WTC11 (cell line): ENCODE measurements around the gene MTF1. TPM values are rescaled to one million over a fixed set of nuclear protein-coding genes. Genes with fewer than 3 reads are reported as not detected.

ENCODE experiments used
- AR ChIP-seq: fragments of 250-450 bp; sonication (Bioruptor Pico); IDR thresholded peaks from 2 replicates; pipeline ENCODE4 v1.9.0; 2021; ENCODE audit warnings: mild to moderate bottlenecking
- CREB1 ChIP-seq: sonication (generic); formaldehyde crosslinking; IDR thresholded peaks from 2 replicates; pipeline ENCODE4 v1.8.0; 2023; ENCODE audit warnings: mild to moderate bottlenecking, missing genetic modification reagents
- CREM ChIP-seq: sonication (generic); formaldehyde crosslinking; IDR thresholded peaks from 2 replicates; pipeline ENCODE4 v1.8.1; 2022; ENCODE audit warnings: mild to moderate bottlenecking, missing genetic modification reagents, moderate library complexity
- E2F5 ChIP-seq: sonication (generic); formaldehyde crosslinking; IDR thresholded peaks from 2 replicates; pipeline ENCODE4 v1.8.1; 2022; ENCODE audit warnings: mild to moderate bottlenecking, moderate library complexity, missing genetic modification reagents
- EMX1 ChIP-seq: fragments of 250-450 bp; sonication (Bioruptor Pico); IDR thresholded peaks from 2 replicates; pipeline ENCODE4 v1.8.0; 2021; ENCODE audit warnings: mild to moderate bottlenecking
- FOXK1 ChIP-seq: sonication (generic); formaldehyde crosslinking; IDR thresholded peaks from 2 replicates; pipeline ENCODE4 v1.8.0; 2022; ENCODE audit warnings: mild to moderate bottlenecking, moderate library complexity, missing genetic modification reagents
- FOXP1 ChIP-seq: sonication (generic); formaldehyde crosslinking; IDR thresholded peaks from 2 replicates; pipeline ENCODE4 v1.8.0; 2022; ENCODE audit warnings: missing genetic modification reagents, mild to moderate bottlenecking, moderate library complexity, borderline replicate concordance
- GTF2I ChIP-seq: fragments of 250-450 bp; sonication (Bioruptor Pico); conservative IDR thresholded peaks from 2 replicates; pipeline ENCODE4 v1.4.0; 2021; ENCODE audit warnings: mild to moderate bottlenecking
- IRF2 ChIP-seq: sonication (generic); formaldehyde crosslinking; IDR thresholded peaks from 2 replicates; pipeline ENCODE4 v1.8.0; 2022; ENCODE audit warnings: low read depth, missing genetic modification reagents, borderline replicate concordance
- JAZF1 ChIP-seq: fragments of 250-450 bp; sonication (Bioruptor Pico); IDR thresholded peaks from 2 replicates; pipeline ENCODE4 v1.9.0; 2021; ENCODE audit warnings: moderate library complexity, mild to moderate bottlenecking, inconsistent platforms
- KAT7 ChIP-seq: sonication (generic); formaldehyde crosslinking; IDR thresholded peaks from 2 replicates; pipeline ENCODE4 v1.8.1; 2023; ENCODE audit warnings: missing genetic modification reagents, mild to moderate bottlenecking, borderline replicate concordance
- MXD4 ChIP-seq: fragments of 250-450 bp; sonication (Bioruptor Pico); IDR thresholded peaks from 2 replicates; pipeline ENCODE4 v1.8.0; 2021; ENCODE audit warnings: mild to moderate bottlenecking, moderate library complexity, borderline replicate concordance
- MYBL2 ChIP-seq: sonication (generic); formaldehyde crosslinking; IDR thresholded peaks from 2 replicates; pipeline ENCODE4 v1.8.1; 2023; ENCODE audit warnings: mild to moderate bottlenecking, moderate library complexity, missing genetic modification reagents
- NFYB ChIP-seq: sonication (generic); formaldehyde crosslinking; conservative IDR thresholded peaks from 2 replicates; pipeline ENCODE4 v1.8.0; 2022; ENCODE audit warnings: low read depth, missing genetic modification reagents
- NR1H2 ChIP-seq: sonication (generic); formaldehyde crosslinking; IDR thresholded peaks from 2 replicates; pipeline ENCODE4 v1.9.0; 2021; ENCODE audit warnings: mild to moderate bottlenecking, moderate library complexity, missing genetic modification reagents
- SMAD3 ChIP-seq: sonication (generic); formaldehyde crosslinking; IDR thresholded peaks from 2 replicates; pipeline ENCODE4 v1.8.0; 2022; ENCODE audit warnings: missing genetic modification reagents, mild to moderate bottlenecking, borderline replicate concordance
- ZMAT4 ChIP-seq: fragments of 250-450 bp; sonication (Bioruptor Pico); IDR thresholded peaks from 2 replicates; pipeline ENCODE4 v1.9.0; 2021; ENCODE audit warnings: mild to moderate bottlenecking
- ZNF138 ChIP-seq: sonication (generic); formaldehyde crosslinking; conservative IDR thresholded peaks from 2 replicates; pipeline ENCODE4 v1.8.1; 2022; ENCODE audit warnings: mild to moderate bottlenecking, moderate library complexity, missing genetic modification reagents
- ZNF219 ChIP-seq: sonication (generic); formaldehyde crosslinking; IDR thresholded peaks from 2 replicates; pipeline ENCODE4 v1.8.0; 2023; ENCODE audit warnings: missing genetic modification reagents, mild to moderate bottlenecking, borderline replicate concordance
- ZNF232 ChIP-seq: sonication (generic); formaldehyde crosslinking; IDR thresholded peaks from 2 replicates; pipeline ENCODE4 v1.8.0; 2022; ENCODE audit warnings: mild to moderate bottlenecking, missing genetic modification reagents
- ZNF263 ChIP-seq: sonication (generic); formaldehyde crosslinking; IDR thresholded peaks from 2 replicates; pipeline ENCODE4 v1.8.1; 2022; ENCODE audit warnings: low read depth, mild to moderate bottlenecking, moderate library complexity, missing genetic modification reagents
- ZSCAN18 ChIP-seq: fragments of 250-450 bp; sonication (Bioruptor Pico); IDR thresholded peaks from 2 replicates; pipeline ENCODE4 v2.1.2; 2022; ENCODE audit warnings: mild to moderate bottlenecking, moderate library complexity
- total RNA-seq: library from RNA; stranded (reverse); gene quantifications from 3 replicates; pipeline ENCODE4 v1.2.3, GENCODE V29; 2021
- TF ChIP-seq, protein P1 (sequence below): fragments of 250-450 bp; sonication (Bioruptor Pico); IDR thresholded peaks from 2 replicates; pipeline ENCODE4 v1.9.0; 2021; ENCODE audit warnings: mild to moderate bottlenecking, borderline replicate concordance
- TF ChIP-seq, protein P2 (sequence below): fragments of 250-450 bp; sonication (Bioruptor Pico); IDR thresholded peaks from 2 replicates; pipeline ENCODE4 v1.8.0; 2021; ENCODE audit warnings: mild to moderate bottlenecking
- TF ChIP-seq, protein P3 (sequence below): sonication (generic); formaldehyde crosslinking; IDR thresholded peaks from 2 replicates; pipeline ENCODE4 v1.8.0; 2023; ENCODE audit warnings: missing genetic modification reagents

The MTF1 gene
- total RNA-seq, 1 experiment from 2014 or later, result 12.2 TPM

GRCh38 chr1:37795340-37796125 lies 63.9 kb downstream of the MTF1 start (continued):
- peak; percentile 93; the same call in 1 of the 2 replicates for TF ChIP-seq CREB1
- TF ChIP-seq SMAD3 (CRISPR knock-in tag), result peak; percentile 97
- TF ChIP-seq JAZF1 (CRISPR knock-in tag), result no peak
- TF ChIP-seq AR (CRISPR knock-in tag), result no peak
- peak; percentile 94 for TF ChIP-seq MYBL2 (CRISPR knock-in tag)
- no peak for TF ChIP-seq EMX1 (CRISPR knock-in tag)
- no peak for TF ChIP-seq ZMAT4 (CRISPR knock-in tag)
- TF ChIP-seq, protein P1, sequence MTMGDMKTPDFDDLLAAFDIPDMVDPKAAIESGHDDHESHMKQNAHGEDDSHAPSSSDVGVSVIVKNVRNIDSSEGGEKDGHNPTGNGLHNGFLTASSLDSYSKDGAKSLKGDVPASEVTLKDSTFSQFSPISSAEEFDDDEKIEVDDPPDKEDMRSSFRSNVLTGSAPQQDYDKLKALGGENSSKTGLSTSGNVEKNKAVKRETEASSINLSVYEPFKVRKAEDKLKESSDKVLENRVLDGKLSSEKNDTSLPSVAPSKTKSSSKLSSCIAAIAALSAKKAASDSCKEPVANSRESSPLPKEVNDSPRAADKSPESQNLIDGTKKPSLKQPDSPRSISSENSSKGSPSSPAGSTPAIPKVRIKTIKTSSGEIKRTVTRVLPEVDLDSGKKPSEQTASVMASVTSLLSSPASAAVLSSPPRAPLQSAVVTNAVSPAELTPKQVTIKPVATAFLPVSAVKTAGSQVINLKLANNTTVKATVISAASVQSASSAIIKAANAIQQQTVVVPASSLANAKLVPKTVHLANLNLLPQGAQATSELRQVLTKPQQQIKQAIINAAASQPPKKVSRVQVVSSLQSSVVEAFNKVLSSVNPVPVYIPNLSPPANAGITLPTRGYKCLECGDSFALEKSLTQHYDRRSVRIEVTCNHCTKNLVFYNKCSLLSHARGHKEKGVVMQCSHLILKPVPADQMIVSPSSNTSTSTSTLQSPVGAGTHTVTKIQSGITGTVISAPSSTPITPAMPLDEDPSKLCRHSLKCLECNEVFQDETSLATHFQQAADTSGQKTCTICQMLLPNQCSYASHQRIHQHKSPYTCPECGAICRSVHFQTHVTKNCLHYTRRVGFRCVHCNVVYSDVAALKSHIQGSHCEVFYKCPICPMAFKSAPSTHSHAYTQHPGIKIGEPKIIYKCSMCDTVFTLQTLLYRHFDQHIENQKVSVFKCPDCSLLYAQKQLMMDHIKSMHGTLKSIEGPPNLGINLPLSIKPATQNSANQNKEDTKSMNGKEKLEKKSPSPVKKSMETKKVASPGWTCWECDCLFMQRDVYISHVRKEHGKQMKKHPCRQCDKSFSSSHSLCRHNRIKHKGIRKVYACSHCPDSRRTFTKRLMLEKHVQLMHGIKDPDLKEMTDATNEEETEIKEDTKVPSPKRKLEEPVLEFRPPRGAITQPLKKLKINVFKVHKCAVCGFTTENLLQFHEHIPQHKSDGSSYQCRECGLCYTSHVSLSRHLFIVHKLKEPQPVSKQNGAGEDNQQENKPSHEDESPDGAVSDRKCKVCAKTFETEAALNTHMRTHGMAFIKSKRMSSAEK (CRISPR knock-in tag), result 0 out of 2 replicates have a peak, but pooled peaks have one; percentile 33
- TF ChIP-seq ZNF138 (CRISPR knock-in tag), result no peak
- 0 out of 2 replicates have a peak, but pooled peaks have one; percentile 27 for TF ChIP-seq ZNF263 (CRISPR knock-in tag)
- TF ChIP-seq, protein P2, sequence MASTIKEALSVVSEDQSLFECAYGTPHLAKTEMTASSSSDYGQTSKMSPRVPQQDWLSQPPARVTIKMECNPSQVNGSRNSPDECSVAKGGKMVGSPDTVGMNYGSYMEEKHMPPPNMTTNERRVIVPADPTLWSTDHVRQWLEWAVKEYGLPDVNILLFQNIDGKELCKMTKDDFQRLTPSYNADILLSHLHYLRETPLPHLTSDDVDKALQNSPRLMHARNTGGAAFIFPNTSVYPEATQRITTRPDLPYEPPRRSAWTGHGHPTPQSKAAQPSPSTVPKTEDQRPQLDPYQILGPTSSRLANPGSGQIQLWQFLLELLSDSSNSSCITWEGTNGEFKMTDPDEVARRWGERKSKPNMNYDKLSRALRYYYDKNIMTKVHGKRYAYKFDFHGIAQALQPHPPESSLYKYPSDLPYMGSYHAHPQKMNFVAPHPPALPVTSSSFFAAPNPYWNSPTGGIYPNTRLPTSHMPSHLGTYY, result no peak
- TF ChIP-seq ZNF219 (CRISPR knock-in tag), result peak; percentile 96
- TF ChIP-seq MXD4 (CRISPR knock-in tag), result no peak
- peak; percentile 57; the same call in 1 of the 2 replicates for TF ChIP-seq NR1H2 (CRISPR knock-in tag)
- TF ChIP-seq GTF2I (CRISPR knock-in tag), result no peak
- peak; percentile 93 for TF ChIP-seq FOXK1 (CRISPR knock-in tag)
- peak; percentile 97 for TF ChIP-seq ZNF232
- peak; percentile 89; the same call in 1 of the 2 replicates for TF ChIP-seq IRF2
- TF ChIP-seq CREM, result peak; percentile 79; the same call in 1 of the 2 replicates
- TF ChIP-seq ZSCAN18 (CRISPR knock-in tag), result no peak
- peak; percentile 97 for TF ChIP-seq FOXP1 (CRISPR knock-in tag)
- TF ChIP-seq KAT7 (CRISPR knock-in tag), result no peak
- peak; percentile 53 for TF ChIP-seq NFYB (CRISPR knock-in tag)
- TF ChIP-seq E2F5 (CRISPR knock-in tag), result peak; percentile 73; the same call in 1 of the 2 replicates
- TF ChIP-seq, protein P3, sequence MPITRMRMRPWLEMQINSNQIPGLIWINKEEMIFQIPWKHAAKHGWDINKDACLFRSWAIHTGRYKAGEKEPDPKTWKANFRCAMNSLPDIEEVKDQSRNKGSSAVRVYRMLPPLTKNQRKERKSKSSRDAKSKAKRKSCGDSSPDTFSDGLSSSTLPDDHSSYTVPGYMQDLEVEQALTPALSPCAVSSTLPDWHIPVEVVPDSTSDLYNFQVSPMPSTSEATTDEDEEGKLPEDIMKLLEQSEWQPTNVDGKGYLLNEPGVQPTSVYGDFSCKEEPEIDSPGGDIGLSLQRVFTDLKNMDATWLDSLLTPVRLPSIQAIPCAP, result peak; percentile 68; the same call in 1 of the 2 replicates
